HG03039 (cell line): ENCODE results near the gene PRKD3.
"Not testable (repeated sequence)": the region's sequence is repeated elsewhere in the genome, so short reads cannot be mapped to it uniquely, and the experiment has no call there.

Source experiments
- ATAC-seq: cut with Tn5 transposase; IDR thresholded peaks from one replicate; pipeline ENCODE4 v1.9.1; 2021; ENCODE audit warnings: mild to moderate bottlenecking, moderate library complexity; ENCODE audit not compliant: unreplicated experiment

PRKD3 gene

GRCh38 chr2:37317746-37318145 is 6.9 kb downstream of the PRKD3 start:
- ATAC-seq, result no peak

- ATAC-seq, result no peak
Observed at GRCh38 chr2:37316181-37316580, 8.5 kb downstream of the PRKD3 start.

- ATAC-seq, result no peak
Observed at GRCh38 chr2:37315364-37315763, 9.3 kb downstream of the PRKD3 start.

- ATAC-seq, result no peak
Observed at GRCh38 chr2:37307500-37307899, 17.1 kb downstream of the PRKD3 start.

GRCh38 chr2:37306024-37306423 is 18.6 kb downstream of the PRKD3 start:
- no peak for ATAC-seq

GRCh38 chr2:37302701-37303252 is 21.9 kb downstream of the PRKD3 start:
- ATAC-seq, result no peak

GRCh38 chr2:37301408-37301807 is 23.2 kb downstream of the PRKD3 start:
- no peak for ATAC-seq

DNA sequence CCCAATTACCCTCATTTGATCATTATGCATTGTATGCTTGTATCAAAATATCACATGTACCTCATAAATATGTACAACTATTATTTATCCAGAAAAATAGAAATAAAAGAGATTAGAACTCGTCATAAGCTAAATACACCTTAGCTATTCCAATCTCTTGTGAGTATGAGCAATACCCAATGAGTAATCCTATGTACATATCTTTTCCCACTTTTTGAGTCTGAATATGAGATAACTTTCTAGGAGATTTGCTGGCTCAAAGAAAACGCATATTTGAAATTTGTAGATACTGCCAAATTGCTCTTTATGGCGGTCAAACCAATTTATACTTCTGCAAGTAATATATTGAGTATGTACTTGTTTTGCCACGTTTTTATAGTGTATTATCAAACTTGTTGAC is 24.1 kb downstream of the PRKD3 start:
- no peak for ATAC-seq

- no peak for ATAC-seq
Observed at GRCh38 chr2:37300146-37300545, 24.5 kb downstream of the PRKD3 start.

GRCh38 chr2:37297632-37298031 is 27.0 kb downstream of the PRKD3 start:
- no peak for ATAC-seq

- ATAC-seq, result no peak
Observed at GRCh38 chr2:37295469-37296073, 29.1 kb downstream of the PRKD3 start.

DNA sequence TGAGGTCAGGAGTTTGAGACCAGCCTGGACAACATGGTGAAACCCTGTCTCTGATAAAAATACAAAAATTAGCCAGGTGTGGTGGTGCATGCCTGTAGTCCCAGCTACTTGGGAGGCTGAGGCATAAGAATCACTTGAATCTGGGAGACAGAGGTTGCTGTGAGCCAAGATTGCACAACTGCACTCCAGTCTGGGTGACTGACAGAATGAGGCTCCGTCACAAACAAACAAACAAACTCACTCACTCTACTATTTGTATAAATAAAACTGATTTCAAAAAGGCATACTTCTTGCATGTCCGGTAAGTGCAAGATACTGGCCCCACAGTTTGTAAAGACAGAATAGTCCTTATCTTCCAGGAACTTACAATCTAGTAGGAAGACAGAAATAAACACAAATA is 29.8 kb downstream of the PRKD3 start:
- ATAC-seq, result not testable (repeated sequence)

- ATAC-seq, result no peak
Observed at GRCh38 chr2:37291680-37292079, 33.0 kb downstream of the PRKD3 start.

GRCh38 chr2:37287966-37288365 is 36.7 kb downstream of the PRKD3 start:
- ATAC-seq, result no peak

DNA sequence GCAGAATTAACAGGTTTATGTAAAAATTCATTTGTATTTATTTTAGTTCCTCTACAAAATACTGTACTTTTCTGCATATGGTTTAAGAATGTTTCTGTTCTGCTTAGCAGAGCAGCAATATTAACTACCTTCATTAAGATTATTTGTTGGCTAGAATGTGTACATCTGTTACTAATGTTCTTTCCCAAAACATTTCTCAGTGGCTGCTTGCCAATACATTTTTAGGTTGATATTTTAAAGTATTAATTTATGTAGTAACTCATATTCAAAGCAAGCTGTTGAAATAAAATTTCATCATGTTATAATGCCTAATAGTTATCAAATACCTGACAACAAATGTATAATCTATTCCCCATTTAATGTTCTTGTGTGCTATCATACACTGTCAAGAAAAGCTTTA is 40.3 kb downstream of the PRKD3 start:
- no peak for ATAC-seq

DNA sequence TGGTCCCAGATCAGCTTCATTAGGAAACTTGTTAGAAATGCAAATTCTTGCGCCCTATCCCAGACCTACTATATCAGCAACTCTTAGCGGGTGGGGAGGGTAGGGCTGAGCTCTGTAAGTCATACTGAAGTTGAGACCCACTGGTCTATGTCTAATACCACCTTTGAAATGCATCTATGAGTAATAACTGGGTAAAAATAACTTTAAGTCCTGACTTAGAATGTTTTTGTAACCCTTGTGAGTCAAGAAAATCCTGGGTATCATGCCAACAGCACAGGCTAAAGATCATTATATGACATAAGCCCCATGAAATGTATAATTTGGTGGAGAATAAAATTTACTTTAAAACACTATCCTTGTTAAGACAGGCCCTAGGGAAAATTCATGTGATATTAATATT is 41.4 kb downstream of the PRKD3 start:
- ATAC-seq, result no peak

DNA sequence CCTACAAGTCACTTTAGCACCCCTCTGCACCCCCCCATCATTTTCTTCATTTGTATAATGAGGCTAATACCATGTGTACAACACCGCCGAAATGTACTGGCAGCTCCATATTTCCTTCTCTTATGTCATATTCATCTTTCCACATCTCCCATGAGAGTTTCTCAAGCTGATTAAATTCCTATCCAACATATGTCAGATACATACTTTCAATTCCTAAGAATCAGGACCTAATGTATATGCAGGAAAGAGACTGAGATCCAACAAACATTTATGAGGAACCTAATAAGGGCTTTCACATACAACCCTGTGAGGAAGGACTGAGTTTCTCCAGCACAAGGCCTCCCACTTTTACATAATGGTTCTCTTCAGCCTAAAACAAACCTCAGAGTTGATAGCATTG is 41.9 kb downstream of the PRKD3 start:
- no peak for ATAC-seq

DNA sequence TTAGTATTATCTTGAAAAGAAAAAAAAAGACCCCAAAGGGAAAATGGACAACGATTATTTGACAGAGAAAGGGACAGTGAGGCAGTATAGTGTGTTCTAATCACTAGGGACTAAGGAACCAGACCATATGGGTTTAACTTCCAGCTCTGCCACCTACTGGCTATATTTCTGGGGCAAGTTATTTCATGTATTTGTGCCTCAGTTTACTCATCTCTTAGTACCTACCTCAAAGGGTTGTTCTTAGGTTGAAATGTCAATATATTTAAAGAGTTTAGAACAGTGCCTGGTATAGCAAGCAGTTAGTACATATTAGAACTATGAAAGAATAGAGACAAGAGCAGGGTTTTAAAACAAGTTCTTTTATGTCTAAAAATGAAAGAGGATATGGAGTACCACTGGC is 42.7 kb downstream of the PRKD3 start:
- no peak for ATAC-seq

GRCh38 chr2:37276291-37276690 is 48.3 kb downstream of the PRKD3 start:
- no peak for ATAC-seq
